Measurements from ENCODE around the gene CEACAM19.
A peak's percentile ranks its signal among the peaks of the same experiment; 100 is the strongest.
"Not testable (repeated sequence)": the region's sequence is repeated elsewhere in the genome, so short reads cannot be mapped to it uniquely, and the experiment has no call there.

Gene CEACAM19

DNA sequence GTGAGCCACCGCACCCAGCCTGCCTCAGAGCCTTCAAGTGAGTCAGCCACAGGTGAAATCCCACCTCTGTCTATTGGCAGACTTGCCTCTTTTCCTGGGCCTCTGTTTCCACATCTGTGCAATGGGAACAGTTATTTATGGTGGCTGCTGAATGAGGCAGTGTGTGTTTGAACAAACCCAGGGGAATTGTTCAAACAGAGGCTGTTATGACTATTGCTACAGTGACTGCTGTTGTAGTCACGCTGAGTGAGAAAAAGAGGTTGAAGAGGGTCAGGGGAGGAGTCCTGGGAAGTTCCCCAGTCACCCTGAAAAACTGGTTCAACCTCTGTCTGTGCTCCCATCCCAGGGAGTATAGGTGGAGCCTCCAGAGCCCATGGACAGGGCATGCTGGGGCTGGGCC, at the start of gene CEACAM19:
CEACAM19 (plus strand) TSS at position 83 of the 400 bp plus-strand sequence. CDS start 450 bp downstream, outside the sequence.
- DNase-seq, result no peak

- DNase-seq, result no peak
Measured at GRCh38 chr19:44623080-44623479, 48.2 kb upstream of the CEACAM19 start.

DNA sequence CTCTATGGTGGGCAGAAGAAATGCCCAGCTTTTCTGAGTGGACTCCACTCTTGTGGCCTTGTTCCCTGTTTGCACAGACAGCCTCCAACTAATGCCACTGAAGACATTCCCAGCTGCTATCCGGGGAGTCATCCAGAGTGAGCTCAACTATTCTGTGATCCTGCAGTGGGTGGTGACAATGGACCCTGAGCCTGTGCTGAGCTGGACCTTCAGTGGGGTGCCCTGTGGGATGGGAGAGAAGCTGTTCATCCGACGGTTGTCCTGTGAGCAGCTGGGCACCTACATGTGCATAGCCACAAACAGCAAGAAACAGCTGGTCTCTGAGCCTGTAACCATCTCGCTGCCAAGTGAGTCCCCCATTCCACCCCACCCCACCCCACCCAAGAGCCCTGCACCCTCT, 47.7 kb upstream of the CEACAM19 start:
- no peak for DNase-seq

DNA sequence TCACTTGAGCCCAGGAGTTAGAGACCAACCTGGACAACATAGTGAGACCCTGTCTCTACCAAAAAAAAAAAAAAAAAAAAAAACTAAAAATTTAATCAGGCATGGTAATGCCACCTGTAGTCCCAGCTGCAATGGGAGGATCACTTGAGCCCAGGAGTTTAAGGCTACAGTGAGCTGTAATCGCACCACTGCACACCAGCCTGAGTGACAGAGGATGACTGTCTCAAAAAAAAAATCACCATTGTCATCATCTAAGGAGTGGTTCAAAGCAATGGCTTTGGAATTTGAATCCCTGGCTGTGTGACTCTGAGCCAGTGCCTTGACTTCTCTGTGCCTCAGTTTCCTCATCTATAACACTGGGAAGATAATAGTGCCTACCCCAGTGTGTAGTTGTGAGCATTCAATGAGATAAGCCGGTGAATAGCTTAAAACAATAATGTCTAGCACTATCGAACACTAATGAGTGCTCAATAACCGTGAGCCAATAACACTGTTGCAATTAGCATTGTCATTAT, 46.4 kb upstream of the CEACAM19 start:
- DNase-seq, result no peak

GRCh38 chr19:44625637-44626036, 45.6 kb upstream of the CEACAM19 start:
- not testable (repeated sequence) for DNase-seq

- no peak for DNase-seq
Measured at GRCh38 chr19:44626048-44626624, 45.1 kb upstream of the CEACAM19 start.

DNA sequence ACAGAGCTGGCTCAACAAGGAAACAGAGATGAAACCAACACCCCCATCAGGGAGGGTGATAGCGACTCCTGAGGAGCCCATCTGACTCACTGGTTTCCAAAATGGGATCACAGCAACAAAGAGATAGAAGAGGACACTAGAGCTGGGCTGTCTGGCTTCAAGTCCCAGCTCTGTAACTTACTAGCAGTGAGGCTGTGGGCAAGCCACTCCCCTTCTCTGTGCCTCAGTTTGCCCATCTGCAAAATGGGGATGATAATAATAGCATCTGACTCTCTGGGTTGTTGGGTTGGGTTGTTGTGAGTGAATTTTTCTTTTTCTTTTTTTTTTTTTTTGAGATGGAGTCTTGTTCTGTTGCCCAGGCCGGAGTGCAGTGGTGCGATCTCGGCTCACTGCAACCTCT, 43.7 kb upstream of the CEACAM19 start:
- no peak for DNase-seq

DNA sequence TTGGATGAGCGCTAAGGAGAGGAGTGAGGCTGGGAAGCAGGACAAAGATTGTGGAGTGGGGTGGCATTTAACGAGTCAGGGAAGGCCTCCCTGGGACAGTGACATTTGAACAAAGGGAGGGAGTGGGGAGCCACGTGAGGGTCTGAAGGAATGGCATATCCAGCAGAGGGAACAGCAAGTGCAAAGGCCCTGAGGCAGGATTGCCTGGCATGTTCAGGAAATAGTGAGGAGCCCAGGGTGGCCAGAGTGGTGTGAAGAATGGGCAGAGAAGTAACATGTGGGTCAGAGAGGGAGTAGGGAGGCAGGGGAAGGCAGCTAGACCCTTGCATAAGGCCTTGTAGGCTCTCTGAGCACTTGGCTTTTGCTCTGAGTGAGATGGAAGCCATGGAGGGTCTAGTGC, 42.5 kb upstream of the CEACAM19 start:
- no peak for DNase-seq

GRCh38 chr19:44631611-44632010, 39.7 kb upstream of the CEACAM19 start:
- not testable (repeated sequence) for DNase-seq

GRCh38 chr19:44634058-44634457, 37.2 kb upstream of the CEACAM19 start:
- DNase-seq, result not testable (repeated sequence)

DNA sequence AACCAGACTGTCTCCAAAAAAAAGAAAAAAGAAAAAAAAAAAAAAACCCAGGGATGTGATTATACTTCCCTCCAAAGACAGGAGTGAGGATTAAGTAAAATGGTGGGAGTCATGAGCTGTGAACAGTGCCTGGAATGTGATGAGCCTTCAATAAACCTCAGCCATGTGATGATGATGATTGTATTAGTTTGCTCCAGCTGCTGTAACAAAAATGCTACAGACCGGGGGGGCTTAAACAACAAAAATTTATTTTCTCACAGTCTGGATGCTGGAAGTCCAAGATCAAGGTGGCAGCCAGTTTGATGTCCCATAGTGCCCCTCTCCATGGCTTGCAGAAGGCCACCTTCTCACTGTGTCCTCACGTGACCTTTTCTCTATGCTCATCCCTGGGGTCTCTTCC, 36.5 kb upstream of the CEACAM19 start:
- DNase-seq, result no peak

DNA sequence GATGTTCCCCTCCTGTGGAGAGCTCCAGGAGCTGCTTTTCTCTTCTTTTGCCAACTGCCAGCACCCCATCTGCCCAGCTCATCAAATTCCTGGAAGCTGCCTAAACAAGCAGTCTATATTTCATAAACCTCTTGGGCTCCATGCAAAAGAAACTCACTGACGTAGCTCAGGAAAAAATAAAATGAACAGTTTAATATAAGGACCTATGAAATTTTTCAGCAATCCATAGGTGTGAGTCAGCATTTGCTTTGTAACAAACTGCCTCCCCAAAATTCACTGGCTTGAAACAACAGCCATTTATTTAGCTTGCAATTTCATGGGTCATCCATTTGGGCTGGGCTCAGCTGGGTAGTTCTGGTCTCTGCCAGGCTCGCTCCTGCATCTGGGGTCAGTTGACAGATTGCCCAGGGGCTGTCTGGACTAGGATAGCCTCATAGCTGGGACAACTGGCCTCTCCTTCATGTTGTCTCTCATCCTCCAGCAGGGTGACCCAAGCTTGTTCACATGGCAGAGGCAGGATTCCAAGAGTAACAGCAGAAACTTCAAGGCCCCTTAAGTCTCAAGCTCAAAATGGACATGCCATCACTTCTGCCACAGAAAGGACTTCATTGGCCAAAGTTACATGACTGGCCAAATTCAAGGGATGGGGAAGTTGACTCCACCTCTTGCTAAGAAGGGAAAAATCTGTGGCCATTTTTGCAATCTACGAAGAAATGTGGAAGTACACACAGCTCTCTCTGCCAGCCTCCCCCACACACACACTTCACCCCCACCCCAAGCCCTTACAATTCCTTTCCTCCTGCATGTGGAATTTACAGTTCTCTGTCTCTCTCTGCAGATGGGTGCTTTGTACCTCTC, 35.5 kb upstream of the CEACAM19 start:
- peak; percentile 55 for DNase-seq

GRCh38 chr19:44636439-44637389, 34.6 kb upstream of the CEACAM19 start:
- DNase-seq, result no peak

DNA sequence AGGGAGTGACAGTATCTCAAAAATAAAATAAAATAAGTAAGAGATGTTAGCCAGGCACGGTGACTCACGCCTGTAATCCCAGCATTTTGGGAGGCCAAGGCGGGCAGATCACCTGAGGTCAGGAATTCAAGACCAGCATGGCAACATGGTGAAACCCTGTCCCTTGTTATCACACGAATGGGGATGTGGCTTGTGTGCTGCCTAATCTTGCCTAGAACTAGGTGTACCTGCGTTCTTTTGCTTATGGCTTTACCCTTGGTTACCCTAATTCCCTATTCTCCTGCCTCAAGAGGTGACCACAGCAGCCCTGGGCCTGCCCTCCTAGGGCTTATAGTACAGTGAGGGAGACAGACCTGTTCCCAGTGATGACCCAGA, 33.9 kb upstream of the CEACAM19 start:
- no peak for DNase-seq

- no peak for DNase-seq
Measured at GRCh38 chr19:44640518-44640917, 30.8 kb upstream of the CEACAM19 start.

DNA sequence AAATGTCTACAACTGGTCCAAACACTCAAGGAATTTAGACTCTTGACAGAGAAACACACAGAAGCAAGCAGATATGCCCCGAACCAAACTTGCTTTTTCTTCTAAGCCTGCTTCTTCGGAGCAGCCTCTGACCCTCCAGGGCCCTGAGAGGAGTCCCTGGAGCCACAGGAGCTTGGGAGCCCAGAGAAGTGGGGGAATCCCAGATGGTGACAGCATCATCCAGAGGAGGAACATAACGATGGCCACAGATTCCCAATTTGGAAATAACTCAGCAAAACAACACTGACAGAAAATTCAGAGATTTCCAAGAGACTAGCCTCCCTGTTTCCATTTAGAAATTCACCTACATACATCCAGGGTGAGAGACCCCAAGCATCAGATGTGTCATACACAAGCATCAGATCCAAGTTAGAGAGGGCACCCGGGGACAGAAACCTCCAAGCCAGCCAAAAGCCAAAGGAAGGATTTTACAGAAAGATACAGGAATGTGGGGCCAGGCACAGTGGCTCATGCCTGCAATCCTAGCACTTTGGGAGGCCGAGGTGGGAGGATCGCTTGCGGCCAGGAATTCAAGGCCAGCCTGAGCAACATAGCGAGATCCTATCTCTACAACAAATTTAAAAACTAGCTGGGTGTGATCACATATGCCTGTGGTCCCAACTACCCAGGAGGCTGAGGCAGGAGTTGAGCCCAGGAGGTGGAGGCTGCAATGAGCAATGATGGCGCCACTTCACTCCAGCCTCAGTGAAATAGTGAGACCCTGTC, 29.6 kb upstream of the CEACAM19 start:
- no peak for DNase-seq

DNA sequence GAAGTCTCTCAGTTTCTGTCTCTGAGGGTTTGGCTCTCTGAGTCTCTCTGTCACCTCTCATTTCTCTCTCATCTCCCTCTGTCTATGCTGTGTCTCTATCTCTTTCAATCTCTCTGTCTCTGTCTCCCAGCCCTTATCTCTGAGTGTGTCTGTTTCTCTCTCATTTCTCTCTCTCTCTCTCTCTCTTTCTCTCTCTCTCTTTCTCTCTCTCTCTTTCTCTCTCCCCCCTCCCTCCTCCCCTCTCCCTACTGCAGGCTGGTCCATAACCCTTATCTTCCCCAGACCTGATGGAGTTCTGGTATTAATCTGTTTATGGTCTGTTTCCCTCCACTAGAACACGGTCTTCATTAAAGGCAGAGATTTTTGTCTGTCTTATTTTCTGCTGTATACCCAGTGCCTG, 28.9 kb upstream of the CEACAM19 start:
- peak; percentile 61 for DNase-seq

GRCh38 chr19:44643605-44644401, 27.5 kb upstream of the CEACAM19 start, which contains the start of gene PVR:
PVR (plus strand) TSS chr19:44643910; CDS start chr19:44644097, 187 bp downstream.
- peak; percentile 84 for DNase-seq

- DNase-seq, result peak; percentile 46
Measured at GRCh38 chr19:44644402-44645016, 26.8 kb upstream of the CEACAM19 start.

- DNase-seq, result peak; percentile 33
Measured at GRCh38 chr19:44645407-44646048, 25.8 kb upstream of the CEACAM19 start.

All from hematopoietic multipotent progenitor cell treated with erythropoietin and hydrocortisone succinate and interleukin-3 and kit ligand, for 4 days (in vitro differentiated cells).